Astrocyte of the spinal cord (primary cell): Measurements from ENCODE around the gene FRMPD4.

Source experiments
- DNase-seq: peaks from one replicate; pipeline ENCODE4 v3.0.0; 2011; ENCODE audit warnings: low read depth, low spot score
- H3K4me3 ChIP-seq: 2 replicates; pipeline ENCODE4 v1.5.1; 2011; ENCODE audit warnings: low read depth, mild to moderate bottlenecking, low read length, moderate library complexity
- CTCF ChIP-seq: IDR thresholded peaks from 2 replicates; pipeline ENCODE4 v1.5.1; 2012; ENCODE audit warnings: low read depth, mild to moderate bottlenecking, low read length, inconsistent platforms
- in situ Hi-C: cut with HindIII; loops from 2 replicates; pipeline ENCODE4 v1.10.0; 2017; ENCODE audit warnings: low sequenced_read_pairs

The FRMPD4 gene

GRCh38 chrX:12480956-12481355 is 342.7 kb downstream of the FRMPD4 start:
- DNase-seq, result no peak
- in situ Hi-C loops, result no loop called here
- H3K4me3 ChIP-seq, result no peak overlapping the region
- TF ChIP-seq CTCF, result no peak

- no peak for TF ChIP-seq CTCF
- in situ Hi-C loops, result no loop called here
- no peak overlapping the region for H3K4me3 ChIP-seq
- no peak for DNase-seq
Observed at GRCh38 chrX:12488220-12488619, 349.9 kb downstream of the FRMPD4 start.

- no peak for DNase-seq
- in situ Hi-C loops, result no loop called here
- H3K4me3 ChIP-seq, result no peak overlapping the region
- TF ChIP-seq CTCF, result no peak
Observed at GRCh38 chrX:12488771-12489170, 350.5 kb downstream of the FRMPD4 start.

- H3K4me3 ChIP-seq, result no peak overlapping the region
- DNase-seq, result no peak
- TF ChIP-seq CTCF, result no peak
- in situ Hi-C loops, result no loop called here
Observed at GRCh38 chrX:12489341-12489740, 351.1 kb downstream of the FRMPD4 start.

- no peak overlapping the region for H3K4me3 ChIP-seq
- in situ Hi-C loops, result no loop called here
- no peak for TF ChIP-seq CTCF
- no peak for DNase-seq
Observed at GRCh38 chrX:12494400-12495138, 356.3 kb downstream of the FRMPD4 start.

GRCh38 chrX:12496343-12496742 is 358.1 kb downstream of the FRMPD4 start:
- no peak for DNase-seq
- no peak for TF ChIP-seq CTCF
- no peak overlapping the region for H3K4me3 ChIP-seq
- in situ Hi-C loops, result no loop called here
